Measurements from ENCODE around the gene MARCKSL1.
A peak's percentile ranks its signal among the peaks of the same experiment; 100 is the strongest.
"Not testable (repeated sequence)": the region's sequence is repeated elsewhere in the genome, so short reads cannot be mapped to it uniquely, and the experiment has no call there.

The MARCKSL1 gene

GRCh38 chr1:32362474-32363313 lies 26.7 kb upstream of the MARCKSL1 start, which contains the start of the genes FAM229A and TSSK3:
FAM229A (minus strand) TSS chr1:32362485; CDS start chr1:32362091, 394 bp downstream.
TSSK3 (plus strand) TSS chr1:32362539; CDS start chr1:32362702, 163 bp downstream.
- peaks cover 36% of the 10 kb centered on the region for H3K36me3 ChIP-seq (ENCODE audit: insufficient read depth, low read length)
- no peaks in the 10 kb centered on the region for H3K9me3 ChIP-seq (replicated peaks; ENCODE audit: low read length)
- peak within 1 kb of the TSS; percentile 63 for H3K4me3 ChIP-seq (ENCODE audit: low read length)
- H3K27me3 ChIP-seq (ENCODE audit: control insufficient read depth, insufficient read depth, low read length) = no peaks in the 10 kb centered on the region
- peak within 1 kb of the TSS; percentile 66 for H3K9ac ChIP-seq (ENCODE audit: low read depth, low read length)
- peaks cover 12% of the 10 kb centered on the region for H3K4me1 ChIP-seq (ENCODE audit: control insufficient read depth, insufficient read depth, low read length)
- H3K4me2 ChIP-seq (ENCODE audit: low read length) = peak within 1 kb of the TSS; percentile 92

- peaks cover 12% of the 10 kb centered on the region for H3K4me1 ChIP-seq (ENCODE audit: control insufficient read depth, insufficient read depth, low read length)
- H3K9me3 ChIP-seq (replicated peaks; ENCODE audit: low read length) = no peaks in the 10 kb centered on the region
- H3K4me3 ChIP-seq (ENCODE audit: low read length) = peak overlapping the region; percentile 63
- peak overlapping the region; percentile 92 for H3K4me2 ChIP-seq (ENCODE audit: low read length)
- peak overlapping the region; percentile 66 for H3K9ac ChIP-seq (ENCODE audit: low read depth, low read length)
- no peaks in the 10 kb centered on the region for H3K27me3 ChIP-seq (ENCODE audit: control insufficient read depth, insufficient read depth, low read length)
- peaks cover 27% of the 10 kb centered on the region for H3K36me3 ChIP-seq (ENCODE audit: insufficient read depth, low read length)
These were observed 25.8 kb upstream of the MARCKSL1 start for GRCh38 chr1:32361674-32362473.

- no peaks in the 10 kb centered on the region for H3K27me3 ChIP-seq (ENCODE audit: control insufficient read depth, insufficient read depth, low read length)
- H3K4me1 ChIP-seq (ENCODE audit: control insufficient read depth, insufficient read depth, low read length) = peaks cover 12% of the 10 kb centered on the region
- H3K36me3 ChIP-seq (ENCODE audit: insufficient read depth, low read length) = peaks cover 22% of the 10 kb centered on the region
- H3K4me3 ChIP-seq (ENCODE audit: low read length) = no peak overlapping the region
- H3K9me3 ChIP-seq (replicated peaks; ENCODE audit: low read length) = no peaks in the 10 kb centered on the region
- no peak overlapping the region for H3K4me2 ChIP-seq (ENCODE audit: low read length)
- H3K9ac ChIP-seq (ENCODE audit: low read depth, low read length) = no peak overlapping the region
These were observed 25.3 kb upstream of the MARCKSL1 start for GRCh38 chr1:32361308-32361673.

- Histone ChIP-seq H3K4me2 (ENCODE audit: low read length) (no peak overlapping the region), H3K36me3 (ENCODE audit: insufficient read depth, low read length) (peaks cover 11% of the 10 kb centered on the region), H3K4me3 (ENCODE audit: low read length) (no peak overlapping the region), H3K9me3 (replicated peaks; ENCODE audit: low read length) (no peaks in the 10 kb centered on the region), H3K27me3 (ENCODE audit: control insufficient read depth, insufficient read depth, low read length) (no peaks in the 10 kb centered on the region), H3K4me1 (ENCODE audit: control insufficient read depth, insufficient read depth, low read length) (peaks cover 20% of the 10 kb centered on the region), H3K9ac (ENCODE audit: low read depth, low read length) (no peak overlapping the region)
These were observed 22.4 kb upstream of the MARCKSL1 start for GRCh38 chr1:32358435-32358834.

GRCh38 chr1:32357614-32358013 lies 21.6 kb upstream of the MARCKSL1 start:
- Histone ChIP-seq H3K4me3 (ENCODE audit: low read length) (no peak overlapping the region), H3K9me3 (replicated peaks; ENCODE audit: low read length) (no peaks in the 10 kb centered on the region), H3K4me1 (ENCODE audit: control insufficient read depth, insufficient read depth, low read length) (peaks cover 28% of the 10 kb centered on the region), H3K9ac (ENCODE audit: low read depth, low read length) (no peak overlapping the region), H3K4me2 (ENCODE audit: low read length) (no peak overlapping the region), H3K36me3 (ENCODE audit: insufficient read depth, low read length) (peaks cover 7% of the 10 kb centered on the region), H3K27me3 (ENCODE audit: control insufficient read depth, insufficient read depth, low read length) (no peaks in the 10 kb centered on the region)

- no peaks in the 10 kb centered on the region for H3K27me3 ChIP-seq (ENCODE audit: control insufficient read depth, insufficient read depth, low read length)
- H3K9ac ChIP-seq (ENCODE audit: low read depth, low read length) = no peak overlapping the region
- H3K9me3 ChIP-seq (replicated peaks; ENCODE audit: low read length) = no peaks in the 10 kb centered on the region
- peaks cover 7% of the 10 kb centered on the region for H3K36me3 ChIP-seq (ENCODE audit: insufficient read depth, low read length)
- H3K4me3 ChIP-seq (ENCODE audit: low read length) = no peak overlapping the region
- H3K4me1 ChIP-seq (ENCODE audit: control insufficient read depth, insufficient read depth, low read length) = peaks cover 26% of the 10 kb centered on the region
- H3K4me2 ChIP-seq (ENCODE audit: low read length) = no peak overlapping the region
These were observed 20.4 kb upstream of the MARCKSL1 start for GRCh38 chr1:32356478-32356877.

GRCh38 chr1:32355778-32356177 lies 19.7 kb upstream of the MARCKSL1 start:
- not testable (repeated sequence) for H3K4me3 ChIP-seq (ENCODE audit: low read length); H3K9me3 ChIP-seq (replicated peaks; ENCODE audit: low read length); H3K4me2 ChIP-seq (ENCODE audit: low read length); H3K27me3 ChIP-seq (ENCODE audit: control insufficient read depth, insufficient read depth, low read length); H3K36me3 ChIP-seq (ENCODE audit: insufficient read depth, low read length); H3K9ac ChIP-seq (ENCODE audit: low read depth, low read length)
- H3K4me1 ChIP-seq (ENCODE audit: control insufficient read depth, insufficient read depth, low read length) = peaks cover 26% of the 10 kb centered on the region

GRCh38 chr1:32353886-32354570 lies 18.0 kb upstream of the MARCKSL1 start:
- Histone ChIP-seq H3K9ac (ENCODE audit: low read depth, low read length) (no peak overlapping the region), H3K27me3 (ENCODE audit: control insufficient read depth, insufficient read depth, low read length) (no peaks in the 10 kb centered on the region), H3K4me1 (ENCODE audit: control insufficient read depth, insufficient read depth, low read length) (peaks cover 26% of the 10 kb centered on the region), H3K4me3 (ENCODE audit: low read length) (no peak overlapping the region), H3K4me2 (ENCODE audit: low read length) (peak overlapping the region; percentile 99), H3K9me3 (replicated peaks; ENCODE audit: low read length) (no peaks in the 10 kb centered on the region), H3K36me3 (ENCODE audit: insufficient read depth, low read length) (peaks cover 7% of the 10 kb centered on the region)

GRCh38 chr1:32353431-32353830 lies 17.4 kb upstream of the MARCKSL1 start:
- Histone ChIP-seq H3K27me3 (ENCODE audit: control insufficient read depth, insufficient read depth, low read length) (no peaks in the 10 kb centered on the region), H3K36me3 (ENCODE audit: insufficient read depth, low read length) (peaks cover 7% of the 10 kb centered on the region), H3K4me3 (ENCODE audit: low read length) (no peak overlapping the region), H3K9me3 (replicated peaks; ENCODE audit: low read length) (no peaks in the 10 kb centered on the region), H3K4me2 (ENCODE audit: low read length) (peak overlapping the region; percentile 99), H3K9ac (ENCODE audit: low read depth, low read length) (no peak overlapping the region), H3K4me1 (ENCODE audit: control insufficient read depth, insufficient read depth, low read length) (peaks cover 26% of the 10 kb centered on the region)

- H3K4me2 ChIP-seq (ENCODE audit: low read length) = peak overlapping the region; percentile 99
- peaks cover 7% of the 10 kb centered on the region for H3K36me3 ChIP-seq (ENCODE audit: insufficient read depth, low read length)
- H3K4me3 ChIP-seq (ENCODE audit: low read length) = no peak overlapping the region
- no peaks in the 10 kb centered on the region for H3K9me3 ChIP-seq (replicated peaks; ENCODE audit: low read length)
- H3K27me3 ChIP-seq (ENCODE audit: control insufficient read depth, insufficient read depth, low read length) = no peaks in the 10 kb centered on the region
- H3K9ac ChIP-seq (ENCODE audit: low read depth, low read length) = no peak overlapping the region
- peaks cover 26% of the 10 kb centered on the region for H3K4me1 ChIP-seq (ENCODE audit: control insufficient read depth, insufficient read depth, low read length)
These were observed 16.9 kb upstream of the MARCKSL1 start for GRCh38 chr1:32352831-32353383.

GRCh38 chr1:32352239-32352745 lies 16.3 kb upstream of the MARCKSL1 start:
- Histone ChIP-seq H3K9ac (ENCODE audit: low read depth, low read length) (peak overlapping the region; percentile 97), H3K4me3 (ENCODE audit: low read length) (peak overlapping the region; percentile 93), H3K36me3 (ENCODE audit: insufficient read depth, low read length) (peaks cover 7% of the 10 kb centered on the region), H3K4me2 (ENCODE audit: low read length) (peak overlapping the region; percentile 99), H3K27me3 (ENCODE audit: control insufficient read depth, insufficient read depth, low read length) (no peaks in the 10 kb centered on the region), H3K9me3 (replicated peaks; ENCODE audit: low read length) (no peaks in the 10 kb centered on the region), H3K4me1 (ENCODE audit: control insufficient read depth, insufficient read depth, low read length) (peaks cover 26% of the 10 kb centered on the region)

Data from skeletal muscle satellite cell (primary cell).